Ectodermal cell (in vitro differentiated cells): Measurements from ENCODE around the gene CIAO2B.

ENCODE experiments used
- H3K27ac ChIP-seq: 2 replicates; pipeline ENCODE4 v1.7.0; 2013; ENCODE audit warnings: mild to moderate bottlenecking, low read depth, low read length; ENCODE audit not compliant: insufficient read depth, poor library complexity, severe bottlenecking
- H3K27me3 ChIP-seq: 2 replicates; pipeline ENCODE4 v1.7.0; 2013; ENCODE audit warnings: mild to moderate bottlenecking, low read length; ENCODE audit not compliant: insufficient read depth, control insufficient read depth, poor library complexity, severe bottlenecking
- H3K36me3 ChIP-seq: one replicate; pipeline ENCODE4 v1.7.0; 2013; ENCODE audit warnings: low read length; ENCODE audit not compliant: control insufficient read depth, insufficient read depth
- H3K4me1 ChIP-seq: one replicate; pipeline ENCODE4 v1.7.0; 2013; ENCODE audit warnings: low read length; ENCODE audit not compliant: control insufficient read depth, insufficient read depth
- H3K4me3 ChIP-seq: 2 replicates; pipeline ENCODE4 v1.7.0; 2013; ENCODE audit warnings: low read depth, low read length, control low read depth; ENCODE audit not compliant: insufficient read depth
- H3K9me3 ChIP-seq: 2 replicates; pipeline ENCODE4 v1.7.0; 2013; ENCODE audit warnings: mild to moderate bottlenecking, low read length, moderate library complexity; ENCODE audit not compliant: control insufficient read depth
- WGBS, 2 experiments: methylation state at CpG; one replicate each; pipeline ENCODE4 v1.1.7; 2013; ENCODE audit warnings: missing lambda C conversion rate in 2 of 2; 5-methylcytosine and 5-hydroxymethylcytosine counted together

The CIAO2B gene

GRCh38 chr16:66911801-66912200 is 22.4 kb downstream of the CIAO2B start:
- H3K27me3 ChIP-seq: no peaks in the 10 kb centered on the region

GRCh38 chr16:66911112-66911511 is 23.1 kb downstream of the CIAO2B start:
- Histone ChIP-seq H3K9me3 (no peaks in the 10 kb centered on the region), H3K27me3 (no peaks in the 10 kb centered on the region), H3K4me1 (no peaks in the 10 kb centered on the region), H3K4me3 (no peak overlapping the region), H3K36me3 (no peaks in the 10 kb centered on the region), H3K27ac (no peak overlapping the region)
- WGBS, 2 experiments: 78 to 86% methylated on average over 5 of the region's 5 CpGs

More at GRCh38 chr16:66911801-66912200, 22.4 kb downstream of the CIAO2B start:
- Histone ChIP-seq H3K36me3 (no peaks in the 10 kb centered on the region), H3K4me1 (no peaks in the 10 kb centered on the region), H3K27ac (no peak overlapping the region), H3K4me3 (no peak overlapping the region), H3K9me3 (no peaks in the 10 kb centered on the region)
- WGBS, 2 experiments: 93 to 94% methylated on average over 8 of the region's 8 CpGs

- no peaks in the 10 kb centered on the region for H3K27me3 ChIP-seq
- 84 to 85% methylated on average over 14 of the region's 14 CpGs for WGBS, 2 experiments
- H3K4me3 ChIP-seq: no peak overlapping the region
- no peaks in the 10 kb centered on the region for H3K36me3 ChIP-seq
- no peaks in the 10 kb centered on the region for H3K9me3 ChIP-seq
- H3K4me1 ChIP-seq: no peaks in the 10 kb centered on the region
- no peak overlapping the region for H3K27ac ChIP-seq
Measured at GRCh38 chr16:66910175-66910940, 23.8 kb downstream of the CIAO2B start.

GRCh38 chr16:66908762-66909559 is 25.2 kb downstream of the CIAO2B start:
- Histone ChIP-seq H3K27ac (no peak overlapping the region), H3K4me3 (no peak overlapping the region), H3K4me1 (no peaks in the 10 kb centered on the region), H3K27me3 (no peaks in the 10 kb centered on the region), H3K9me3 (no peaks in the 10 kb centered on the region), H3K36me3 (no peaks in the 10 kb centered on the region)
- WGBS, 2 experiments: 92% methylated on average over 14 of the region's 14 CpGs

GRCh38 chr16:66908116-66908515 is 26.1 kb downstream of the CIAO2B start:
- H3K4me1 ChIP-seq: no peaks in the 10 kb centered on the region
- H3K4me3 ChIP-seq: no peak overlapping the region
- H3K27ac ChIP-seq: no peak overlapping the region
- no peaks in the 10 kb centered on the region for H3K36me3 ChIP-seq
- WGBS, 2 experiments: 88 to 90% methylated on average over 3 of the region's 3 CpGs
- no peaks in the 10 kb centered on the region for H3K9me3 ChIP-seq
- no peaks in the 10 kb centered on the region for H3K27me3 ChIP-seq

GRCh38 chr16:66906916-66907836 is 27.0 kb downstream of the CIAO2B start:
- Histone ChIP-seq H3K27ac (no peak overlapping the region), H3K36me3 (no peaks in the 10 kb centered on the region), H3K27me3 (no peaks in the 10 kb centered on the region), H3K4me3 (no peak overlapping the region), H3K4me1 (no peaks in the 10 kb centered on the region), H3K9me3 (no peaks in the 10 kb centered on the region)
- WGBS, 2 experiments: 80 to 85% methylated on average over 7 of the region's 7 CpGs

- no peaks in the 10 kb centered on the region for H3K4me1 ChIP-seq
- H3K9me3 ChIP-seq: no peaks in the 10 kb centered on the region
- 80 to 82% methylated on average over 11 of the region's 11 CpGs for WGBS, 2 experiments
- H3K27me3 ChIP-seq: no peaks in the 10 kb centered on the region
- no peak overlapping the region for H3K27ac ChIP-seq
- no peak overlapping the region for H3K4me3 ChIP-seq
- no peaks in the 10 kb centered on the region for H3K36me3 ChIP-seq
Measured at GRCh38 chr16:66905633-66906539, 28.3 kb downstream of the CIAO2B start.

GRCh38 chr16:66904846-66905632 is 29.2 kb downstream of the CIAO2B start:
- Histone ChIP-seq H3K4me3 (no peak overlapping the region), H3K36me3 (no peaks in the 10 kb centered on the region), H3K4me1 (no peaks in the 10 kb centered on the region), H3K27me3 (no peaks in the 10 kb centered on the region), H3K27ac (no peak overlapping the region), H3K9me3 (no peaks in the 10 kb centered on the region)
- 88% methylated on average over 16 of the region's 16 CpGs for WGBS, 2 experiments

- Histone ChIP-seq H3K36me3 (no peaks in the 10 kb centered on the region), H3K4me3 (no peak overlapping the region), H3K27ac (no peak overlapping the region), H3K4me1 (no peaks in the 10 kb centered on the region), H3K27me3 (no peaks in the 10 kb centered on the region), H3K9me3 (no peaks in the 10 kb centered on the region)
- 91 to 95% methylated on average over 13 of the region's 13 CpGs for WGBS, 2 experiments
Measured at GRCh38 chr16:66904428-66904845, 29.8 kb downstream of the CIAO2B start.
